ENCODE results near the gene KCNAB2.

The KCNAB2 gene

DNA sequence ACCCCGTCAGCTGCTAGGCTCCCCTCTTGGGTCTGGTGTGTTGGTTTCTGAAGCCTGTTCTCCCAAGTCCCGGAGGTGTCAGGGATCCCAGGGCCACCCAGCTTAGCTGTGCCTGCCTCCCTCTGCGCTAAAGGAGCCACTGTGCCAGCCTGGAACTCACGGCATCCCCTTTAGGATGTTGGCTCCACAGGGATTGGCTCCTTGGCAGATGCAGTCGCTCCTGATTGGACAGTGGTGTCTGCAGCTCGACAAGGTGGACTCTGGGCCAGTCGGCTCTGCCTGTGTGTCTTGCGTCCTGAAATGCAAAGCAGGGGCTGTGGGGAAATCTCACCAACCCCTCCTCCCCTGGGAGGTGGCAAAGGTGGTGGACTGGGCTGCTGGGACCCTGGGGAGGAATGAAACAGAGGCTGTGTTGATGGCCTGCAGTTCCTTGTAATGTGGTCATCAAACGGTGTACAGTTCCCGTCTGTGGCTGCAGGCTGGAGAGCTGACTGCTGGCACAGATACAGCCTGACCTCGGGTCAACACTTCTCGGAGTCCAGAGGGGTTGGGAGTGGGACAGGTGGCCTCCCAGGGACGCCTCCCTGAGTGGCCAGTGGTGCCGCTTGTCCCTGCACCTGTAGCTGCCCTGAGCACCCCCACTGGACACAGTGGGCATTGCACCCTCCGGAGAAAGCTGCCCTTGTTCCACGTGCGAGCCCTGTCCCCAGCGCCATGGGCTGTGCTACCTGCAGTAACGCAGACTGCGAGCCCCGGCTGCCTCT, 11.5 kb upstream of the KCNAB2 start:
- peak; percentile 48 for DNase-seq

DNA sequence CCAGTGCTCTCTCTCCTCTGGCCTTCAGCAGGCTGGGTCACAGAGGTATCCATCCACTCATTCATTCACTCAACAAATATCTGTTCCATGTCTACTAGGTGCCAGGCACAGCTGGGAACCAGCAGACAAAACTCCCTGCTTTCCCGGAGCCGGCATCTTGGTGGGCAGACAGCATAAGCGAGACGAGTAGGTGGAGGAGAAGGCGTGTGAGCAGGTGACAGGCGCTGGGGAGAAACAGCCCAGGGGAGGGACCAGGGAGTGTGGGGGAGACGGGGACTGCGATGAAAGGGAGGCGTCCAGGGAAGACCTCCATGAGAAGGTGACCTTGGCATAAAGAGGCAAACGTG, 11.0 kb upstream of the KCNAB2 start:
- DNase-seq = no peak

DNA sequence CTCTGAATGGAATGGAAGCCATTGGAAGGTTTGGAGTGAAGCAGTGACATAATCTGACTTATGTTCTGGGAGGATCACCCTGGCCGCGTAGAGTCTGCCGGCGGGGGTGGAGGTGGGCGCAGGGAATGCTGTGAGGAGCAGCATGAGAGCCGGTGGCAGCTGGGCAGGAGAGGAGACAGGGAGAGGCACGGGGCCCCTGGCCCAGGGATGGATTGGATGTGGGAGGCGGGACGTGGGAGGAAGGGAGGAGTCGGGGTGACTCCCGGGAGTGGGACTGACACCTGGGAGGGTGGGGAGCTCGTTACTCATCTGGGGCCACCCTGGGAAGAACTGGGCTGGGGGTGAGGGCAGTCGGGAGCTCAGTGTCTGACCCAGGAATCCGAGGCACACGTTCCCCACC, 10.4 kb upstream of the KCNAB2 start:
- DNase-seq = no peak

DNA sequence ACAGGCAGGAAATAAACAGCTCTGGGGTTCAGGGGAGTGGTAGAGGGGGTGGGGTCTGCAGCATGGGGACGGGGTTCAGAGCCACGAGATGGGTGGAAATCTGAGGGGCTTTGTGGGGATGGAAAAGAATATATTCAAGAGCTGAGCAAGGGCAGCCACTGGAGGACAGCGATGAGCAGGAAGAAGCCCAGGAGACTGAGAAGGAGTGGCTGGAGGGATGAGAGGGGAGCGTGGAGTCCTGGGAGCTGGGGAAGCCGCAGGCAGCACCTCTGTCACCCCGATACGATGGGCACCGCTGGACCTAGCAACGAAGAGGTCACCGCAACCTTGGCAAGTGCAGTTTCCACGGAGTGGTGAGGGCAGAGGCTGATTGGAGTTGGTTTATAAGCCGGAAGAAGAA, 10.0 kb upstream of the KCNAB2 start:
- DNase-seq = no peak

DNA sequence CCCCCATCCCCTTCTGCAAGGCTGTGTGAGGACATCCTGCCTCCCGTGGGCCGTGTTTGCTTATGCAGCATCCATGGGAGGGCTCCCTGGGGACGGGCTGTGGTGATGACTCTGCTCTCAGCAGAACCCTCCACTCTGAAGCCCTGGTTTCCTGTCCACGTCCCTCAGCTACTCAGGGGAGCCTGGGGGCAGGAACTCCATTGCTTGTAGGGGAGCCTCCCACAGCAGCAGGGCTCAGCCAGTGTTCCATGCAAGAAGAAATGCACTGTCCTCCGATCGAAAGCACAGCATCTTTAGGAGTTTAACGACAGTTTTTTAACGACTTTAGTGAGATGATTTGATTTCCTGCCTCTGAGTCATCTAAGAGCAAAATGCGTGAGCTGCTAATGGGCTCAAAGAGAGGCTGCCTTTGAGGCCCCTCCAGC, 8.3 kb upstream of the KCNAB2 start:
- DNase-seq = no peak

DNA sequence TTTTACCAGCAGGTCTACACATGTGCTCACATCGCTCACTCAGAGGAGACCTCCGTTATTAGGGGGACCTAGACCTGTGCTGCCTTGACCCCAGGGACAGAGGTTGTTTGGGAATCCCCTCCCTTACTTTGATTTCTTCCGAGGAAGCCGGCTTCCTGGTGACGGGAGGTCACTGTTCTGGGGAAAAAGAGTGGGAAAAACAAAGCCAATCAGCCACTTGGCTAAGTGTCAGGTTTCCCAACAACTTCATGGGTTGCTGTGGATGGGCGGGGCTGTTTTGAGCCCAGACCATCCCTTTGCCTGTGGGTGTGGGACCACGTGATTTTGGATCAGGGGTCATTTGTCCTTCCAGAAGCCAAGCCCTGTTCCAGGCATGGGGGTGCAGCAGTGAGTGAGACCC, 7.1 kb upstream of the KCNAB2 start:
- DNase-seq = no peak

GRCh38 chr1:6039031-6039430, 6.7 kb upstream of the KCNAB2 start:
- no peak for DNase-seq

- no peak for DNase-seq
These were observed 5.2 kb upstream of the KCNAB2 start for GRCh38 chr1:6040444-6040843.

- DNase-seq = no peak
These were observed 4.8 kb upstream of the KCNAB2 start for GRCh38 chr1:6040861-6041415.

- no peak for DNase-seq
These were observed 4.1 kb upstream of the KCNAB2 start for GRCh38 chr1:6041432-6042062.

- DNase-seq = no peak
These were observed 2.1 kb upstream of the KCNAB2 start for GRCh38 chr1:6043561-6043960.

DNA sequence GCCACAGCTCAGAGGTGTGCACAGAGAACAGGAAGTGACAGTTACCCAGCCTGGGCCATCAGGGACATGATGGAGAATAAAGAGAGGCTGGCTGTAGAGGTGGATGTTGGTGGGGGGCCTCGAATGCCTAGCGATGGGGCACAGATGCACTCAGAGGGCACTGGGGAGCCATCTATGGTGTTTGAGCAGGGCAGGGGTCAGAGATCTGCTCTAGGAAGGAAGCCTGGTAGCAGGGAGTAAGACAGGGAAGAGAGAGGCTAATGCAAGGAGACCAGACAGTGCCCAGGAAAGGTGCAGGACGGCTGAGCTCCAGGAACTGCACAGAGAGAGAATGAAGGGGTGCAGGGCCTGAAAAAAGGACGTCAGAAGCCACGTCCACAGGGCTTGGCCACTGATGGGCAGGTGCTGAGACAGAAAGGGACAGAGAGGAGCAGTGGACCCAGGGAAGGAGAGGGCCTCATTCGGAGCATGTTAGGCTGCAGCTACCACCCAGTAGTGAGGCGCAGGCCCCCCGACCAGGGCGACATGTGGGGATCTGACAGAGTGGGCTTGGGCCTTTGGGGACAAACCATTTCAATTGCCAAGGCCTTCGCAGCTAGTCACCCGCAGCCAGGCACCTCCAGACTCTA, 1.1 kb upstream of the KCNAB2 start:
- no peak for DNase-seq

- DNase-seq = no peak
These were observed 582 bp upstream of the KCNAB2 start for GRCh38 chr1:6045110-6045502.

GRCh38 chr1:6046279-6046678, 591 bp downstream of the KCNAB2 start:
- no peak for DNase-seq

DNA sequence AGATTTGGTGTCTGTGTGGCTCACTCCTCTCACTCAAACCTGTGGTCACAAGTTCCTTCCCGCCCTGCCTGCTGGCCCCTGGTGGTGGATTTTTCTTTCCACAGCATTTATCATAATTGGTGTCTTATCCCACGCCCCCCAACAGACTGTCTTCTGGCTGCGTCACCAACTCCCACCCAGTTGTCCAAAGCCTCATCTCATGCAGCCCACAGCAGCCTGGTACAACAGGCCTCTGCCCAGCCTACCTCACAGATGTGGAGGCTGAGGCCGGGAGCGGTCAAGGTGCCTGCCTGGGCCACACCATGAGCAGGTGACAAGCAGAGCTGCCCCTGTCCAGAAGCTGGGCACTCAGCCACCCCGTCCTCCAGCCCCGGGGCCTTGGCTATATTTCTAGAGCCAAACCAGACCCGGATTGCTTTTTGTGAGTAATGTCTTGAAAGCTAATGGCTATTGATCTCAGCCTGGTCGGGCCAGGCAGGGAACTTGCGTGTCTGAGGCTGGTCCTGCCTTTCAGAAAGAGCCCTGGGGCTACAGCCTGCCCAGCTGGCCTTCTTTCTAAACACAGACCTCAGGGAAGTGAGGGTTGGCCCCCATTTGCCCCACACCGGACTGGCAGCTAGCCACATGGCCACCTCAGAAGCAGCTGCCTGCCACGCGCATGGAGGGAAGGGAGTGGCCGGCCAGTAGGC, 2.6 kb downstream of the KCNAB2 start:
- no peak for DNase-seq

GRCh38 chr1:6049419-6049818, 3.7 kb downstream of the KCNAB2 start:
- no peak for DNase-seq

GRCh38 chr1:6051423-6051822, 5.7 kb downstream of the KCNAB2 start:
- no peak for DNase-seq

DNA sequence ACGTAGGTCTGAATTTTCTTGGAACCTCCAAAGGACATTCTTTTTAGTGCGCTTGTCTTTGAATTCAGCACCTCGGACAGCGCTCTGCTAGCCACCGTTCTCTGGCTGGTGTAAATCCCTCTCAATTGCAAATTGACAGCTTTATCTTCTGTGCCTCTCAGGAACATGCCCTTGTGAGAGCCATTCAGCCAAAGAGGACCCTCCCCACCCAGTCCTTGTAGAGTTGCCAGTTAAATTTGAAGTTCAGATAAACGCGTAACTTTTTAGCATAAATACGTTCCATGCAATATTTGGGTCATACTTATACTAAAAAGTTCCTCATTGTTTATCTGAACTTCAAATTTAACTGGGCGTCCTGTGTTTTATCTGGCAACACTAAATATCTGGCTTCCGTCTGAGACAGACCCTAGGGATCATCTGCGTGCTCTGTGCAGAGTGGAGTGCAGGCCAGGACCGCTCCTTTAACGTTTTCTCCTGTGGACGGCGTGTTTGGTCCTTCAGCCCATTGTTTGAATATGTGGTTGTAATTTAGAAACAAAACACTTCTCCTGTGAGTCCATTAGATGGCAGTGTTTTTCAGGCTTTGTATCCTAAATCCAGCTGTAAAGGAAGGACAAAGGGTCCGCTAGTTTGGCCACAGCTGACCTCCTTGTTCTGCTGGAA, 7.0 kb downstream of the KCNAB2 start:
- peak; percentile 89 for DNase-seq

- DNase-seq = peak; percentile 54
These were observed 7.5 kb downstream of the KCNAB2 start for GRCh38 chr1:6053206-6053546.

DNA sequence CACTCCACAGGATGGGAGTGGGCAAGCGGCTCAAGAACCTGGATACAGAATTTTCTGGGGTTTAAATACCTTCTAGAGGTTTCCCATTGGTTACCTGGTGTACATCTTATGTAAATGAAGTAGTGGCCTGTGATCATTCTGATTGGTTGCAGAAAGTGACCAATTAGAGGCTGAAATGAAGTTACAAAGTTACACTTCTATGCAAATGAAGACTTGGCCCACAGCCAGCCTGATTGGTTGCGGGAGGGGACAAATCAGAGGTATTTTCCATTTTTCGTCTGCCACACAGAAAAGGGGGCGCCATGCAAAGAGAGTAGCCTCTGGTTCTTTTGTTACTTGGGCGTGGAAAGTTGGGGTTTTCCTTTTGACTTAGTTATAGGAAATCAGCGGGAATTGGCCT, 8.9 kb downstream of the KCNAB2 start:
- no peak for DNase-seq

GRCh38 chr1:6056572-6056948, 10.9 kb downstream of the KCNAB2 start:
- no peak for DNase-seq

DNA sequence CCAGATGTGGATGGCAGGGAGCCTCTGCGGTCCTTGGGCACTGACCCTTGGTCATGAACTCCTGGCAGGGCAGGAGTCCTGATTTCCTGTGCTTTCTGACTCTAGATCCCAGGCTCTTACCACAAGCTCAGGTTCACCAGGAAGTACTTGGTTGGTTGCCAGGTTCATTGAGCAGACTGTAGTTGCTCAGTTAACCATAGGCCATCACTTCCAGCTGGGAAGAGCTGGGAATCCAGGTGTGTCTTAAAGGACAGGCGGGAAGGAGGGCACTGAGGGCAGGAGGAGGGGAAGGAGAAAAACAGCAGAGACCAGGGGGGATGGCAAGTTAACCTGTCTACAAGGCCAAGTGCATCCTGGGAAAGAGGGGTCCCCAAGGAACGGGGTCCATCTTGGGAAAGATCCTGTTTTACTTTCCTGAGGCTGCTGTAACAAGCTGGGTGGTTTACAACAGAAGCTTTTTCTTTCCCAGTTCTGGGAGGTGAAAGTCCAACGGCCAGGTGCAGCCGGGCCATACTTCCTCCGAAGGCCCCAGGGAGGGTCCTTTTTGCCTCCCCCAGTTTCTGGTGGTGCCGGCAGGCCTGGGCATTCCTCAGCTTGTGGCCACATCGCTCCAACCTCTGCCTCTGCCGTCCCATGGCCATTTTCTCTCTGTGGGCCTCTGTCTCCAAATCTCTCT, 11.6 kb downstream of the KCNAB2 start:
- no peak for DNase-seq

DNA sequence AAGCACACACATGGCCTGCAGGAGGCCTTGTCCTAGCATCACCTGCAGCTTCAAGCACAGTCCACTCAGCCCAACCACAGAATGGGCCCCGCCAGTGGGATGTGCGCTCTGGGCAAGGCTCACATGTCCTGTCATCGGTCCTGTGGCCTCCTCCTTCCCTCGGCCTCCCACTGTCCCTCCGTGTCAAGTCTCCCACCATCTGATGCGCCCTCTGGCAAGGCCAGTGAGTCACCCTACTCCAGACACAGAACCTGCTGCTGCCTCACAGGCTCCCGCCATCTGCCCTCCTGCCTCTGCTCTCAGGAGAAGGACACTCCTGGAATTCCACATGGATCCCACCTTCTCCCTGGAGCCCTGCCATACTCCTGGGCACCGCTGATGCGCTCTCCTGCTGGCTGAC, 14.2 kb downstream of the KCNAB2 start:
- no peak for DNase-seq

Data from DMS79 treated with DMSO at 0.1 percent for 48 hours (cell line).